ENCODE measurements around the gene KCNMB4.

DNA sequence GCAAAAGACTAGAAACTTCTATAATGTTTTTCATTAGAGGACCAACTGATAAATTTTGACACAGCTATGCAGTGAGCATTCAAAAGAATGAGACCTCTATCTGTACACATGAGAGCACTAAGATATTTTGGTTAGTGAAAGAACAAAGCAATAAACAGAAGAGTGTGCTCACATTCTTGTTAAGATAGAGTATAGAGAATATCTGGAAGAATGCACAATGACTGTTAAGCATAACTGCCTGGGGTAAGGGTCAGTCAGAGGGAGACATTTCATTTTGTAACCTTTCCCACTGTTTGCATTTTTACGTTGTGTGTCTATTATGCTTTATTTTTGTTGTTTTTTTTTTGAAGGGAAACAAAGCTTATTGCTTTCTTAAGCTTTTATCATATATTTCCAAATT lies 20.7 kb downstream of the KCNMB4 start:
- TF ChIP-seq, protein P1, sequence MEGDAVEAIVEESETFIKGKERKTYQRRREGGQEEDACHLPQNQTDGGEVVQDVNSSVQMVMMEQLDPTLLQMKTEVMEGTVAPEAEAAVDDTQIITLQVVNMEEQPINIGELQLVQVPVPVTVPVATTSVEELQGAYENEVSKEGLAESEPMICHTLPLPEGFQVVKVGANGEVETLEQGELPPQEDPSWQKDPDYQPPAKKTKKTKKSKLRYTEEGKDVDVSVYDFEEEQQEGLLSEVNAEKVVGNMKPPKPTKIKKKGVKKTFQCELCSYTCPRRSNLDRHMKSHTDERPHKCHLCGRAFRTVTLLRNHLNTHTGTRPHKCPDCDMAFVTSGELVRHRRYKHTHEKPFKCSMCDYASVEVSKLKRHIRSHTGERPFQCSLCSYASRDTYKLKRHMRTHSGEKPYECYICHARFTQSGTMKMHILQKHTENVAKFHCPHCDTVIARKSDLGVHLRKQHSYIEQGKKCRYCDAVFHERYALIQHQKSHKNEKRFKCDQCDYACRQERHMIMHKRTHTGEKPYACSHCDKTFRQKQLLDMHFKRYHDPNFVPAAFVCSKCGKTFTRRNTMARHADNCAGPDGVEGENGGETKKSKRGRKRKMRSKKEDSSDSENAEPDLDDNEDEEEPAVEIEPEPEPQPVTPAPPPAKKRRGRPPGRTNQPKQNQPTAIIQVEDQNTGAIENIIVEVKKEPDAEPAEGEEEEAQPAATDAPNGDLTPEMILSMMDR (IDR thresholded peaks at IDR 0.05): no peak
- TF ChIP-seq SMC3 (IDR thresholded peaks at IDR 0.05): no peak
- no peak for TF ChIP-seq EP300 (IDR thresholded peaks at IDR 0.05)
- no peak for TF ChIP-seq POLR2A (IDR thresholded peaks at IDR 0.05; ENCODE audit: low read length)
- TF ChIP-seq CEBPB (IDR thresholded peaks at IDR 0.05): no peak
- TF ChIP-seq RAD21 (conservative IDR thresholded peaks at IDR 0.05 in 1 of 2, IDR thresholded peaks at IDR 0.05 in 1 of 2): no peak
- no peak for TF ChIP-seq JUNB (IDR thresholded peaks at IDR 0.05)
